Fibroblast of skin of right quadriceps (primary cell): ENCODE measurements around the gene COX6B2.

ENCODE experiments used
- DNase-seq: peaks from one replicate; pipeline ENCODE4 v3.0.0-alpha.2; 2013

The COX6B2 gene

GRCh38 chr19:55362174-55362989 is 7.9 kb upstream of the COX6B2 start:
- no peak for DNase-seq

GRCh38 chr19:55360902-55361301 is 6.4 kb upstream of the COX6B2 start:
- DNase-seq = no peak

- DNase-seq = no peak
Observed at GRCh38 chr19:55358943-55359908, 4.7 kb upstream of the COX6B2 start.

- no peak for DNase-seq
Observed at GRCh38 chr19:55358493-55358892, 4.0 kb upstream of the COX6B2 start.

GRCh38 chr19:55355213-55355821 is 798 bp upstream of the COX6B2 start:
- DNase-seq = no peak

GRCh38 chr19:55353803-55354697 is 469 bp downstream of the COX6B2 start:
- DNase-seq = peak; percentile 45

- no peak for DNase-seq
Observed at GRCh38 chr19:55353356-55353802, 1.1 kb downstream of the COX6B2 start.

- DNase-seq = no peak
Observed at GRCh38 chr19:55352549-55353145, 1.9 kb downstream of the COX6B2 start.

- DNase-seq = no peak
Observed at GRCh38 chr19:55352040-55352439, 2.5 kb downstream of the COX6B2 start.

GRCh38 chr19:55350620-55351315 is 3.8 kb downstream of the COX6B2 start:
- no peak for DNase-seq

GRCh38 chr19:55348317-55349034 is 6.0 kb downstream of the COX6B2 start:
- no peak for DNase-seq

GRCh38 chr19:55347442-55348009 is 7.0 kb downstream of the COX6B2 start:
- DNase-seq = no peak

GRCh38 chr19:55346725-55347441 is 7.6 kb downstream of the COX6B2 start:
- DNase-seq = no peak

GRCh38 chr19:55345818-55346724 is 8.4 kb downstream of the COX6B2 start:
- DNase-seq = no peak

- DNase-seq = no peak
Observed at GRCh38 chr19:55345101-55345817, 9.3 kb downstream of the COX6B2 start.

- DNase-seq = no peak
Observed at GRCh38 chr19:55344444-55344843, 10.1 kb downstream of the COX6B2 start.
